SU-DHL-6 (cell line): ENCODE data around the gene HUNK.
A peak's percentile ranks its signal among the peaks of the same experiment; 100 is the strongest.

Source experiments
- H2AFZ ChIP-seq: fragments of 200-600 bp; sonication (generic); 2 replicates; pipeline ENCODE4 v1.6.1; 2014; ENCODE audit warnings: low read depth, mild to moderate bottlenecking, moderate library complexity, mixed read lengths, antibody characterized with exemption, low read length; ENCODE audit not compliant: severe bottlenecking
- H3F3A ChIP-seq: fragments of 200-600 bp; shearing (Covaris generic); 2 replicates; pipeline ENCODE4 v1.6.0; 2016; ENCODE audit warnings: antibody characterized with exemption, mild to moderate bottlenecking; ENCODE audit not compliant: insufficient read depth
- H3K27ac ChIP-seq: fragments of 200-600 bp; sonication (generic); 2 replicates; pipeline ENCODE4 v1.5.1; 2016; ENCODE audit warnings: low read depth, mild to moderate bottlenecking, low read length, moderate library complexity, mixed read lengths
- H3K27me3 ChIP-seq: fragments of 200-600 bp; sonication (generic), shearing (Covaris generic); 2 replicates; pipeline ENCODE4 v1.6.0; 2014; ENCODE audit warnings: mild to moderate bottlenecking, low read length
- H3K36me3 ChIP-seq: fragments of 200-600 bp; sonication (generic); 2 replicates; pipeline ENCODE4 v1.6.1; 2014; ENCODE audit warnings: mild to moderate bottlenecking, low read length, mixed read lengths
- H3K4me2 ChIP-seq: fragments of 300-600, 200-600 bp; shearing (Covaris generic), sonication (generic); 2 replicates; pipeline ENCODE4 v1.6.0; 2014; ENCODE audit warnings: low read length, low read depth, mild to moderate bottlenecking; ENCODE audit not compliant: poor library complexity, severe bottlenecking
- H3K4me3 ChIP-seq: fragments of 200-600 bp; sonication (generic); 2 replicates; pipeline ENCODE4 v1.5.1; 2014; ENCODE audit warnings: antibody characterized with exemption, low read length, mild to moderate bottlenecking, mixed read lengths; ENCODE audit not compliant: insufficient read depth, poor library complexity, severe bottlenecking
- H3K79me2 ChIP-seq: fragments of 200-600 bp; sonication (generic); 2 replicates; pipeline ENCODE4 v1.6.1; 2014; ENCODE audit warnings: mild to moderate bottlenecking, low read length, moderate library complexity; ENCODE audit not compliant: insufficient read depth
- H3K9ac ChIP-seq: fragments of 200-600 bp; sonication (generic); 2 replicates; pipeline ENCODE4 v1.7.0; 2014; ENCODE audit warnings: mild to moderate bottlenecking, low read length
- H3K9me2 ChIP-seq: fragments of 200-600 bp; sonication (generic); replicated peaks from 2 replicates; pipeline ENCODE4 v1.6.1; 2014; ENCODE audit warnings: low read length; ENCODE audit not compliant: insufficient read depth
- H3K9me3 ChIP-seq: fragments of 200-600 bp; sonication (generic); 2 replicates; pipeline ENCODE4 v1.6.1; 2014; ENCODE audit warnings: low read length, mixed read lengths; ENCODE audit not compliant: insufficient read depth
- H4K20me1 ChIP-seq: fragments of 200-600 bp; sonication (generic); 2 replicates; pipeline ENCODE4 v1.6.1; 2014; ENCODE audit warnings: low read depth, mild to moderate bottlenecking, antibody characterized with exemption, low read length, moderate library complexity, mixed read lengths
- EZH2phosphoT487 ChIP-seq: fragments of 200-600 bp; sonication (generic), shearing (Covaris generic); conservative IDR thresholded peaks from 2 replicates; pipeline ENCODE4 v1.6.1; 2018; ENCODE audit warnings: mild to moderate bottlenecking, antibody characterized with exemption, low read length, moderate library complexity, mixed read lengths
- TF ChIP-seq, protein P1 (sequence below): fragments of 200-600 bp; sonication (generic); IDR thresholded peaks from one replicate; pipeline ENCODE4 v1.5.1; 2017; ENCODE audit warnings: antibody characterized with exemption, mild to moderate bottlenecking, low read length, moderate library complexity; ENCODE audit not compliant: insufficient read depth, poor library complexity, severe bottlenecking

The HUNK gene

DNA sequence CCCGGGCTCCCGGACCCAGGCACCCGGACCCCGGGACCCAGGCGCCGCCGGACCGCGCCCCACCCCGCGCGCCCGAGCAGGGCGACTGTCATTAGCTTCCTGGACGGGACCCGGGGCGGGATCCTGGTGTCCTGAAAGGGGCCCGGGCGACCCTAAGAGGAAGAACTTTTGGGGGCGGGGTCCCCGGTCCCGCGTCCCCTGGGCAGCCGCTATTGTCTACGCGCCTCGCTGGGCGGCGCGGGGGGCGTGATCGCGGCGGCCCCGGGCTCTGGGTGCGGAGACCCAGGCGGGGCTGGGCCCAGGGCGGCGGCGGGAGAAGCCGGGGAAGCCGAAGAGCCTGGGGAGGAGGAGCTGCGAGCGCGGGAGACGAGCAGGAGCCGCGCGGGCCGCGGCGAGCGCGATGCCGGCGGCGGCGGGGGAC is 465 bp downstream of the HUNK start:
- no peaks in the 10 kb centered on the region for H3K79me2 ChIP-seq
- H3K9ac ChIP-seq, result peak overlapping the region; percentile 68
- peak overlapping the region; percentile 71 for H3K4me2 ChIP-seq
- no peaks in the 10 kb centered on the region for H3F3A ChIP-seq
- TF ChIP-seq, protein P1, sequence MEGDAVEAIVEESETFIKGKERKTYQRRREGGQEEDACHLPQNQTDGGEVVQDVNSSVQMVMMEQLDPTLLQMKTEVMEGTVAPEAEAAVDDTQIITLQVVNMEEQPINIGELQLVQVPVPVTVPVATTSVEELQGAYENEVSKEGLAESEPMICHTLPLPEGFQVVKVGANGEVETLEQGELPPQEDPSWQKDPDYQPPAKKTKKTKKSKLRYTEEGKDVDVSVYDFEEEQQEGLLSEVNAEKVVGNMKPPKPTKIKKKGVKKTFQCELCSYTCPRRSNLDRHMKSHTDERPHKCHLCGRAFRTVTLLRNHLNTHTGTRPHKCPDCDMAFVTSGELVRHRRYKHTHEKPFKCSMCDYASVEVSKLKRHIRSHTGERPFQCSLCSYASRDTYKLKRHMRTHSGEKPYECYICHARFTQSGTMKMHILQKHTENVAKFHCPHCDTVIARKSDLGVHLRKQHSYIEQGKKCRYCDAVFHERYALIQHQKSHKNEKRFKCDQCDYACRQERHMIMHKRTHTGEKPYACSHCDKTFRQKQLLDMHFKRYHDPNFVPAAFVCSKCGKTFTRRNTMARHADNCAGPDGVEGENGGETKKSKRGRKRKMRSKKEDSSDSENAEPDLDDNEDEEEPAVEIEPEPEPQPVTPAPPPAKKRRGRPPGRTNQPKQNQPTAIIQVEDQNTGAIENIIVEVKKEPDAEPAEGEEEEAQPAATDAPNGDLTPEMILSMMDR, result no peak
- TF ChIP-seq EZH2phosphoT487, result no peak
- no peaks in the 10 kb centered on the region for H4K20me1 ChIP-seq
- H3K9me3 ChIP-seq, result no peaks in the 10 kb centered on the region
- H3K27ac ChIP-seq, result no peak overlapping the region
- peak overlapping the region; percentile 86 for H2AFZ ChIP-seq
- H3K36me3 ChIP-seq, result no peaks in the 10 kb centered on the region
- H3K27me3 ChIP-seq, result no peaks in the 10 kb centered on the region
- no peaks in the 10 kb centered on the region for H3K9me2 ChIP-seq
- peak overlapping the region; percentile 65 for H3K4me3 ChIP-seq

- Histone ChIP-seq H3K9ac (peak overlapping the region; percentile 68), H3F3A (no peaks in the 10 kb centered on the region), H3K9me2 (no peaks in the 10 kb centered on the region), H3K4me3 (peak overlapping the region; percentile 65), H4K20me1 (no peaks in the 10 kb centered on the region), H3K36me3 (no peaks in the 10 kb centered on the region), H3K79me2 (no peaks in the 10 kb centered on the region), H3K9me3 (no peaks in the 10 kb centered on the region), H3K27me3 (no peaks in the 10 kb centered on the region), H3K27ac (no peak overlapping the region), H3K4me2 (peak overlapping the region; percentile 71), H2AFZ (no peak overlapping the region)
- TF ChIP-seq, protein P1, result peak; percentile 69
- no peak for TF ChIP-seq EZH2phosphoT487
These were observed 1.1 kb downstream of the HUNK start for GRCh38 chr21:31873696-31874599.

DNA sequence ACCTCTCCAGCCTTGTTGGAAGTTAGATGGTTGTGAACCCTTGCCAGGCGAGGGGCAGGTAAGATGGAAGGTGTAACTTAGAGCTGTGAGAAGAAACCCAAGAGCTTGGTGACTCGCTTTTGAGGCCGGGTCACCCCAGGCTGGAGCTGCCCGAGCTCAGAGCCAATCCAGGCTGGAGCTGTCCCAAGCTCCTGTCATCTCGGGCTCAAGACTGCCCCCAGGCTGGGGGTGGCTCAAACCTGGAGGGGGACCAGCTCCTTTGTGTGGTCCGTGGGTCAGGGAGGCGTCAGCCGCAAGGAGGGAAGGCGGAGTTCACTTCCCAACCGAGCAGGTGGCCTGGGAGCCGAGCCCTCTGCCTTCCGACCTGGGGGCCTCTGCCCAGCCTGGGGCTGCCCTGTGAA is 2.0 kb downstream of the HUNK start:
- H3K4me2 ChIP-seq, result no peak overlapping the region
- H3K9me3 ChIP-seq, result no peaks in the 10 kb centered on the region
- no peak overlapping the region for H2AFZ ChIP-seq
- no peaks in the 10 kb centered on the region for H3K27me3 ChIP-seq
- no peaks in the 10 kb centered on the region for H3K36me3 ChIP-seq
- TF ChIP-seq, protein P1, result no peak
- no peak for TF ChIP-seq EZH2phosphoT487
- H3K9me2 ChIP-seq, result no peaks in the 10 kb centered on the region
- no peaks in the 10 kb centered on the region for H4K20me1 ChIP-seq
- H3K4me3 ChIP-seq, result no peak overlapping the region
- no peak overlapping the region for H3K9ac ChIP-seq
- no peaks in the 10 kb centered on the region for H3K79me2 ChIP-seq
- no peaks in the 10 kb centered on the region for H3F3A ChIP-seq
- H3K27ac ChIP-seq, result no peak overlapping the region
